Immature natural killer cell (primary cell): ENCODE measurements around the gene CRYGB. TPM values are rescaled to one million over a fixed set of nuclear protein-coding genes. Genes with fewer than 3 reads are reported as not detected.

Experiments
- DNase-seq, 3 donors: peaks; one replicate each; pipeline ENCODE4 v3.0.0; 2022; ENCODE audit warnings: mixed read lengths in 1 of 3
- H3K27ac Mint-ChIP-seq, 6 donors: one replicate each; pipeline ENCODE4 v1.8.0; 2020; ENCODE audit warnings: mixed read lengths in 6 of 6, mild to moderate bottlenecking in 5 of 6, inconsistent platforms in 4 of 6, moderate library complexity in 3 of 6
- H3K27me3 Mint-ChIP-seq, 3 donors: one replicate each; pipeline ENCODE4 v1.8.0; 2020 to 2021; ENCODE audit warnings: low read depth in 3 of 3, mild to moderate bottlenecking in 3 of 3, mixed read lengths in 3 of 3, moderate library complexity in 3 of 3, inconsistent platforms in 1 of 3
- H3K36me3 Mint-ChIP-seq, 3 donors: one replicate each; pipeline ENCODE4 v1.8.0; 2020; ENCODE audit warnings: mixed read lengths in 3 of 3, inconsistent platforms in 2 of 3, mild to moderate bottlenecking in 2 of 3
- H3K4me1 Mint-ChIP-seq, 2 donors: one replicate each; pipeline ENCODE4 v1.8.0; 2020; ENCODE audit warnings: inconsistent platforms in 2 of 2, mild to moderate bottlenecking in 2 of 2, mixed read lengths in 2 of 2, moderate library complexity in 1 of 2
- H3K4me3 Mint-ChIP-seq, 5 donors: one replicate each; pipeline ENCODE4 v1.8.0; 2020; ENCODE audit warnings: mild to moderate bottlenecking in 5 of 5, mixed read lengths in 5 of 5, inconsistent platforms in 3 of 5, moderate library complexity in 3 of 5
- H3K9me3 Mint-ChIP-seq, 6 donors: one replicate each; pipeline ENCODE4 v1.8.0; 2020; ENCODE audit warnings: mild to moderate bottlenecking in 6 of 6, mixed read lengths in 6 of 6, inconsistent platforms in 4 of 6, moderate library complexity in 3 of 6
- polyA plus RNA-seq, 3 donors: library from polyadenylated mRNA; unstranded; fragments of 300-500 nt; fragmentation: Illumina TruSeq; gene quantifications; one replicate each; pipeline ENCODE4 v1.2.3, GENCODE V29; 2021

CRYGB gene, protein sequence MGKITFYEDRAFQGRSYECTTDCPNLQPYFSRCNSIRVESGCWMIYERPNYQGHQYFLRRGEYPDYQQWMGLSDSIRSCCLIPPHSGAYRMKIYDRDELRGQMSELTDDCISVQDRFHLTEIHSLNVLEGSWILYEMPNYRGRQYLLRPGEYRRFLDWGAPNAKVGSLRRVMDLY
- not detected for polyA plus RNA-seq

- no peak within 1 kb of the TSS for H3K27ac Mint-ChIP-seq
- peaks cover 0 to 5% (median 4%) of the 10 kb centered on the region in 3 donors for H3K36me3 Mint-ChIP-seq
- DNase-seq: no peak
- H3K9me3 Mint-ChIP-seq: peaks cover 0 to 6% (median 1%) of the 10 kb centered on the region in 6 donors
- no peak within 1 kb of the TSS for H3K4me3 Mint-ChIP-seq
- peaks cover 0 to 9% (median 1%) of the 10 kb centered on the region in 3 donors for H3K27me3 Mint-ChIP-seq
- H3K4me1 Mint-ChIP-seq: no peaks in the 10 kb centered on the region
Observed at GRCh38 chr2:208146006-208146405, at the start of gene CRYGB. Gene CRYGB, minus strand, starts transcription at chr2:208146158. Its CDS starts 38 bp downstream, at chr2:208146120.

- Mint-ChIP-seq H3K9me3 (no peaks in the 10 kb centered on the region), H3K4me1 (no peaks in the 10 kb centered on the region), H3K27me3 (peaks cover 0 to 5% (median 4%) of the 10 kb centered on the region in 3 donors), H3K4me3 (no peak overlapping the region), H3K36me3 (no peaks in the 10 kb centered on the region), H3K27ac (no peak overlapping the region)
- no peak for DNase-seq
Observed at GRCh38 chr2:208195531-208195930, 49.6 kb upstream of the CRYGB start.

- no peaks in the 10 kb centered on the region for H3K9me3 Mint-ChIP-seq
- no peak overlapping the region for H3K27ac Mint-ChIP-seq
- H3K27me3 Mint-ChIP-seq: peaks cover 0 to 10% (median 5%) of the 10 kb centered on the region in 3 donors
- H3K4me1 Mint-ChIP-seq: no peaks in the 10 kb centered on the region
- no peak for DNase-seq
- H3K36me3 Mint-ChIP-seq: no peaks in the 10 kb centered on the region
- H3K4me3 Mint-ChIP-seq: no peak overlapping the region
Observed at GRCh38 chr2:208192611-208193236, 46.8 kb upstream of the CRYGB start.

DNA sequence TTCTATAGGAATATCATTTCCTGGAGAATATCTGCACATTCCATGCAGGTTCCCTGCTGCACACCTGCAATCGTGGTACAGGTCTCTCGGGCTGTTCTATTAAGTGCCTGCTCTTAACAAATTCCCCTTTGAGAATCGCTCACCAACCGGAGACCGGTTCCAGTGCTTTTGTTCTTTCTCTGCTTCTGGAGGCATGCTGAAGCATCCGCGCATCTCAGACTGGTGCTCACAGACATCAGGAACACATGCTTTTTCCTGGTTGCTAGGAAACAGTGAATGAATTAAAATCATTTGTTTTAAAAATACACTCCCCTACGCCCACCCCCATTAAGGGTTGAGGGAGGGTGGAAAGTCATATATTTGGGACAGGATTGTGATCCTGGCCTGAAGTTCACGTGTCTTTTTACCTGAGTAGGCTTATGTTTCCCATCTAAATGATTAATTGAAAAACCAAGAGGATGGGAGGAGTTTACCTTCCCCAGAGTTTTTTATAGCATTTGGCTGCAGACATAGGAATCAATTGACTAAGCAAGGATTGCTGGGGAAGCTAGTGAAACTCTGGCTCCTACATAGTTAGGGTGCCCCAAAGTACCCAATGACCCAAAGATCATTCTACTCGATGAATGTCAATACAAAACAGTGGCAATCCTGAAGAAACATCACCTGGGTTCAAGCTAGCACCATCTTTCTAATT lies 44.0 kb upstream of the CRYGB start, which contains the start of gene C2orf80:
Gene C2orf80 (minus strand): TSS at position 221 of the 694 bp plus-strand sequence. CDS start 3,044 bp downstream, outside the sequence.
- Mint-ChIP-seq H3K9me3 (no peaks in the 10 kb centered on the region), H3K36me3 (no peaks in the 10 kb centered on the region), H3K4me1 (no peaks in the 10 kb centered on the region), H3K27me3 (peaks cover 0 to 13% (median 2%) of the 10 kb centered on the region in 3 donors), H3K27ac (no peak within 1 kb of the TSS), H3K4me3 (no peak within 1 kb of the TSS)
- no peak for DNase-seq

DNA sequence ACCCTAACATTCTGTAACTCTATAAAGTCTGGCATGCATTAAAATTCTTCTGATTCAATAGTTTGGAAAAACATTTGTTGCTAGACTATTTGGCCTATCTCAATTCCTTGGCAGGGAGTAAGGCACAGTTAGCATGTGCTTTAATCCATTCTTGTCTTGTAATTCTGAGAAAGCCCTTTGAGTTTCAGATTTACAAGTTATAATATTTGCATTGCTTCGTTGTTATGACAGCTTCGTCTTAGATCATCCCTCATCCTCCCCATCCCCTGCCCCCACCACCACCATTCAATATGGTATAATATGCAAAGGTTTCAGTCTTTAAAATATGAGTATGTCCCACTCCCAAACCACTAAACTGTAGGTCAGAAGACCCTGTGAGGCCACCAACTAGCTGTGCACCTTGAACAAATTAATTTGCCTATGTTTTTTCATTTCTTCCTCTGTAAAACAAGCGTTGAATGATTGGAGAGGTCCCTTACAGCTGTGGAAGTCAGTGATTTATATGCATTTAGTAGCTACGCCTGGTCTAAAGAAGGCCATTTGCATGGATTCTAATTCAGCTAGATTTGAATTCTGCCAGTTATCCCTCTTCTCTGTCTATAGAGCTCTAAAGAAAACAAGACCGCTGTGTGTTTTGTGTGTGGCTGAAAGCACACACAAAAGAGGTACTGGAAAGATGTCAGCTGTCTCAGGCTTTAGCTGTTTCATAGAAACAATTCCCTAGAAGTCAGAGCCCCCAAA lies 43.3 kb upstream of the CRYGB start:
- peaks cover 0 to 18% (median 2%) of the 10 kb centered on the region in 3 donors for H3K27me3 Mint-ChIP-seq

GRCh38 chr2:208186893-208187292 lies 40.9 kb upstream of the CRYGB start:
- Mint-ChIP-seq H3K9me3 (peaks cover 0 to 2% (median 0%) of the 10 kb centered on the region in 6 donors), H3K4me3 (no peak overlapping the region), H3K36me3 (no peaks in the 10 kb centered on the region), H3K27me3 (peaks cover 0 to 19% (median 8%) of the 10 kb centered on the region in 3 donors), H3K27ac (no peak overlapping the region), H3K4me1 (no peaks in the 10 kb centered on the region)
- no peak for DNase-seq

More for the DNA sequence above, 43.3 kb upstream of the CRYGB start:
- peaks cover 0 to under 1% (median 0%) of the 10 kb centered on the region in 6 donors for H3K9me3 Mint-ChIP-seq
- no peaks in the 10 kb centered on the region for H3K36me3 Mint-ChIP-seq
- no peak overlapping the region for H3K27ac Mint-ChIP-seq
- DNase-seq: no peak
- H3K4me3 Mint-ChIP-seq: no peak overlapping the region
- H3K4me1 Mint-ChIP-seq: no peaks in the 10 kb centered on the region

GRCh38 chr2:208186465-208186864 lies 40.5 kb upstream of the CRYGB start:
- Mint-ChIP-seq H3K27me3 (peaks cover 0 to 19% (median 8%) of the 10 kb centered on the region in 3 donors), H3K9me3 (peaks cover 0 to 2% (median 0%) of the 10 kb centered on the region in 6 donors), H3K4me3 (no peak overlapping the region), H3K36me3 (no peaks in the 10 kb centered on the region), H3K4me1 (no peaks in the 10 kb centered on the region), H3K27ac (no peak overlapping the region)
- DNase-seq: no peak

- no peak for DNase-seq
- Mint-ChIP-seq H3K36me3 (no peaks in the 10 kb centered on the region), H3K27me3 (peaks cover 0 to 17% (median 6%) of the 10 kb centered on the region in 3 donors), H3K4me1 (no peaks in the 10 kb centered on the region), H3K4me3 (no peak overlapping the region), H3K27ac (no peak overlapping the region), H3K9me3 (peaks cover 0 to 2% (median 0%) of the 10 kb centered on the region in 6 donors)
Observed at GRCh38 chr2:208183972-208184705, 38.2 kb upstream of the CRYGB start.

DNA sequence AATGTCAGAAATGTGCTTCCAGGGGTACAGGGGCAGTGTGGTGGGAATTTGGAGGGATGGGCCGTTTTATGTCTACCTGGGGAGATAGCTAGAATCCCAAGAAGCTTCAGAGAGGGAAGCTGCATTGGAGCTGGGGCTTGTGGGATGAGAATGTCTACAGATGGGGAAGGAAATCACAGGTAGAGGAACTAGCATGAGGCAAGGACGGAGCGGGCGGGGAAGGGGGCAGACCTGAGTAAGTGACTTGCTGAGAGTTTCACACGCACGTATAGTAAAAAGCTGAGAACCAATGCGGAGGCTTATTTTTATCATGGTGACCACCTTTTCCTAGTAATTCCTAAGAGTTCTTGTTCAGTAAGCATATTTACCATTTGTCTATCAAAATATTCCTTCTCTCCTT lies 37.6 kb upstream of the CRYGB start:
- Mint-ChIP-seq H3K9me3 (peaks cover 0 to 2% (median 0%) of the 10 kb centered on the region in 6 donors), H3K27ac (no peak overlapping the region), H3K4me1 (no peaks in the 10 kb centered on the region), H3K27me3 (peaks cover 0 to 16% (median 6%) of the 10 kb centered on the region in 3 donors), H3K36me3 (no peaks in the 10 kb centered on the region), H3K4me3 (no peak overlapping the region)
- no peak for DNase-seq

DNA sequence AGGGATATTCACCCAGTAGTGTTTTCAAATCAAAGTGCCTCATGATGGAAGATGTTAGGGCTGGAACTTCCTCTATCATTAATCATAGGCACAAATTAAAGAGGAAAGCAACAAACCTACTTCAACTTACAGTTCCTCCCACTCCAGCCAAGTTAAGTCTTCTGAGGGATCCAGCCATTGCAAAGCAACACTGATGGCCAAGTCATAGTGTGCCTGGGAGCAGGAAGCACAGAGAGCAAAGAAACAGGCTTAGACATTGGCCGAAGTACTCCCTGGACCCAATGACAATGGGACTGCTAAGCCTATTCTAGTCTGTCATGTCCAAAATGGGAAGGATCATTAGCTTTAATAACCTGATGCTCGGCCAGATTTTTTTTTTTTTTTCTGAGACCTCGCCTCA lies 36.9 kb upstream of the CRYGB start:
- H3K4me1 Mint-ChIP-seq: no peaks in the 10 kb centered on the region
- DNase-seq: no peak
- no peak overlapping the region for H3K27ac Mint-ChIP-seq
- H3K27me3 Mint-ChIP-seq: peaks cover 0 to 13% (median 9%) of the 10 kb centered on the region in 3 donors
- H3K4me3 Mint-ChIP-seq: no peak overlapping the region
- peaks cover 0 to 2% (median 0%) of the 10 kb centered on the region in 6 donors for H3K9me3 Mint-ChIP-seq
- H3K36me3 Mint-ChIP-seq: no peaks in the 10 kb centered on the region

DNA sequence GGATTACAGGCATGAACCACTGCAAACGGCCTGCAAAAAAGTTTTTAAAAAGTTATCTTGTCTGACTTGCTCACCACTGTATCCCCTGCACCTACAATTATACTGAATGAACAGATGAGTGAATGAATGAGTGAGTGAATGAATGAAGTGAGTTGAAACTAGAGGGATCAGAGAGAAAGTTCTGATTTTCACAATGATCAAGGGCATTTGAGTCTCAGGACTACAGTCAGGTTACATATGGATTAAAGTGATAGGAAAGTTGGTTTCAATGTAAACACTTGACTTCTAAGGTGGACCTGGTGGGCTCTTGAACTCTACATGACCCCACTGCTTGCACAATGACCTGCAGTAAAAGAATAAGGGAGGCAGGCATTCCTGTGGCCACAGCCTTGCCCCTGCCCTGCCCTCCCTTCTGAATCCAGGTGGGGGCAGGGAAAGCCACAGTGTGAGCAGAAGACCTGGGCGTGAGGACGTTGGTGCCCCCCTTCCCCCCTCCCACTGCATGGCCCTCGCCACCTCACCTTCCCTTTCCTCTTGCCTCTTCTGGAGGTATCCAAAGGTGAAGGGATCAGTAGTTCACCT lies 33.2 kb upstream of the CRYGB start:
- no peak overlapping the region for H3K27ac Mint-ChIP-seq
- peaks cover 0 to under 1% (median 0%) of the 10 kb centered on the region in 6 donors for H3K9me3 Mint-ChIP-seq
- peaks cover 1 to 7% of the 10 kb centered on the region in 2 donors for H3K4me1 Mint-ChIP-seq
- no peak for DNase-seq
- H3K4me3 Mint-ChIP-seq: no peak overlapping the region
- peaks cover 0 to 10% (median 8%) of the 10 kb centered on the region in 3 donors for H3K27me3 Mint-ChIP-seq
- H3K36me3 Mint-ChIP-seq: no peaks in the 10 kb centered on the region

GRCh38 chr2:208175840-208176153 lies 29.8 kb upstream of the CRYGB start:
- Mint-ChIP-seq H3K4me3 (no peak overlapping the region), H3K4me1 (peaks cover 1 to 7% of the 10 kb centered on the region in 2 donors), H3K9me3 (no peaks in the 10 kb centered on the region), H3K36me3 (no peaks in the 10 kb centered on the region), H3K27me3 (peaks cover 0 to 12% (median 10%) of the 10 kb centered on the region in 3 donors), H3K27ac (no peak overlapping the region)
- DNase-seq: no peak
